Activated gamma-delta T cell treated with anti-CD3 and anti-CD28 coated beads, Interleukin-2, amount 50 U/mL, for 16 hours (primary cell): ENCODE data around the gene LIG1.
"Not testable (repeated sequence)": the region's sequence is repeated elsewhere in the genome, so short reads cannot be mapped to it uniquely, and the experiment has no call there.

Experiments used
- DNase-seq: peaks from one replicate; pipeline ENCODE4 v3.0.0-alpha.2; 2020; ENCODE audit warnings: low read depth

The LIG1 gene

DNA sequence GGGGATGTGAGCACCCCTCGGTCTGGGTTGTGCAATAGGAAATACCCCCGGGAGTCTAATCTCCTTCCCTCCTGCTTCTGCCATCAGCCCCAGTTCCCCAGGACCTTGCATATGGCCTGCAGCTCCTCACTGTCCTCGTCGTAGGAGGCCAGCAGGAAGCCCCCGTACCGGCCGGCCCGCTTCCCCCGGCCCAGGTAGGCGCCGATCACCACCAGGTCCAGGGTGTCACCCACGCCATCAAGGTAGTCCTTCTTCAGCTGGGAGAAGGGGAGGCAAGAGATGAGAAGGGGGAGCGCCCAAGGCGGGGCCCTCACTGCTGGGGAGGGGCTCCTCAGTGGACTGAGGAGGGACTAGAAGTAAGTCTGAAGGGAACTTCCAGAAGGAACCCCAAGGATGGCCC is 49.1 kb downstream of the LIG1 start:
- DNase-seq = no peak

DNA sequence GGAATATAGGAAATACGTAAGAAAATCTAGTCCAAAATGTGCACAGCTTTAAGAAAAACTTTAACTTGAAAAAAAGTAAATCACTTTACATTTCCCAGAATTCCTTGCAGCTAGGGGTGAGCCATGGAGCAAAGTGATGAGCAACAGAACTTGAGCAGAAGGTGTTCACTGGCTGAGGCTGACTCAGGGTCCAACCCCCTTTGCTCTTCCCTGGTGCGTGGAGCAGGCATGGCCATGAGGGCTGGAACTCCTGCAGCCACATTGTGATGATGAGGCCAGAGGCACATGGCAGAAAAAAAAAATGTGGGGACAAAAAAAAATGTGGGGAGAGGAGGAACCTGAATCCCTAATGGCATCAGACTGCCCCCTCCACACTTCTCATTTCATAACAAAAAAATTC is 49.6 kb downstream of the LIG1 start:
- DNase-seq = no peak

- no peak for DNase-seq
Observed at GRCh38 chr19:48118131-48118517, 52.0 kb downstream of the LIG1 start.

- DNase-seq = no peak
Observed at GRCh38 chr19:48117515-48118130, 52.5 kb downstream of the LIG1 start.

GRCh38 chr19:48113190-48113917 is 56.8 kb downstream of the LIG1 start:
- no peak for DNase-seq

- no peak for DNase-seq
Observed at GRCh38 chr19:48111280-48111679, 58.9 kb downstream of the LIG1 start.

- DNase-seq = peak; percentile 68
Observed at GRCh38 chr19:48110350-48110966, 59.7 kb downstream of the LIG1 start, which contains the start of gene PLA2G4C. Gene PLA2G4C (minus strand): TSS chr19:48110817. CDS start chr19:48106529, 4,288 bp downstream.

DNA sequence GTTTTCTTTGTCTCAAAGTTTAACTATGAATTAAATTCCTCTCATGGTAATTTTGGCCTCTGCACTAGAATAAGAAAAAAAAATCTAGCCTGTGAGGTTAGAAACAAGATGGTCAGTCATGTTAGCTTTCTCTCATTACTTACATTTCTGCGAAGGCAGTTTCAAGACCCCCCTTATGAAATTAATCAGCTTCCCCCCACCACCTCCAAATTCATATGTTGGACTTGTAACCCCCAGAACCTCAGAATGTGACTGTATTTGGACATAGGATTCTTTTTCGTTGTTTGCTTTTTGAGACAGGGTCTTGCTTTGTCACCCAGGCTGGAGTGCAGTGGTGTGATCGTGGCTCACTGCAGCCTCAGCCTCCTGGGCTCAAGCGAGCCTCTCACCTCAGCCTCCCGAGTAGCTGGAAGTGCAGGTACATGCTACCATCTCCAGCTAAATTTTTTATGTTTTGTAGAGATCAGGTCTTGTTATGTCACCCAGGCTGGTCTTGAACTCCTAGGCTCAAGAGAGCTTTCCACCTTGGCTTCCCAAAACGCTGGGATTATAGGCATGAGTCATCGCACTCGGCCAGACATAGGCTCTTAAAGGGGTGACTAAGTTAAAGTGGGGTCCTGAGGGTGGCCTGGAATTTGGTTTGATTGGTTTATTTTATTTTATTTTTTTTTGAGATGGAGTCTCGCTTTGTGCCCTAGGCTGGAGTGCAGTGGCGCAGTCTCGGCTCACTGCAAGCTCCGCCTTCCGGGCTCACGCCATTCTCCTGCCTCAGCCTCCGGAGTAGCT is 61.0 kb downstream of the LIG1 start:
- no peak for DNase-seq

DNA sequence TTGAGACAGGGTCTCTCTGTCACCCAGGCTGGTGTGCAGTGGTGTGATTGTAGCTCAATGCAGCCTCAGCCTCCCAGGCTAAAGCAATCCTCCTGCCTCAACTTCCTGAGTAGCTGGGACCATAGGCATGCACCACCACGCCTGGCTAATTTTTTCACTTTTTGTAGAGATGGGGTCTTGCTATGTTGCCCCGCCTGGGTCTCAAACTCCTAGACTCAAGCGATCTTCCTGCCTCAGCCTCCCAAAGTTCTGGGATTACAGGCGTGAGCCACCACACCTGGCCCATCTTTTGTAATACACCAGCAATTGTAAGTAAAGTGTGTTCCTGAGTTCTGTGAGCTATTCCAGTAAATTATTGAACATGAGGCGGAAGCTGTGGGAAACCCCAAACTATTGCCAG is 66.2 kb downstream of the LIG1 start:
- DNase-seq = no peak

DNA sequence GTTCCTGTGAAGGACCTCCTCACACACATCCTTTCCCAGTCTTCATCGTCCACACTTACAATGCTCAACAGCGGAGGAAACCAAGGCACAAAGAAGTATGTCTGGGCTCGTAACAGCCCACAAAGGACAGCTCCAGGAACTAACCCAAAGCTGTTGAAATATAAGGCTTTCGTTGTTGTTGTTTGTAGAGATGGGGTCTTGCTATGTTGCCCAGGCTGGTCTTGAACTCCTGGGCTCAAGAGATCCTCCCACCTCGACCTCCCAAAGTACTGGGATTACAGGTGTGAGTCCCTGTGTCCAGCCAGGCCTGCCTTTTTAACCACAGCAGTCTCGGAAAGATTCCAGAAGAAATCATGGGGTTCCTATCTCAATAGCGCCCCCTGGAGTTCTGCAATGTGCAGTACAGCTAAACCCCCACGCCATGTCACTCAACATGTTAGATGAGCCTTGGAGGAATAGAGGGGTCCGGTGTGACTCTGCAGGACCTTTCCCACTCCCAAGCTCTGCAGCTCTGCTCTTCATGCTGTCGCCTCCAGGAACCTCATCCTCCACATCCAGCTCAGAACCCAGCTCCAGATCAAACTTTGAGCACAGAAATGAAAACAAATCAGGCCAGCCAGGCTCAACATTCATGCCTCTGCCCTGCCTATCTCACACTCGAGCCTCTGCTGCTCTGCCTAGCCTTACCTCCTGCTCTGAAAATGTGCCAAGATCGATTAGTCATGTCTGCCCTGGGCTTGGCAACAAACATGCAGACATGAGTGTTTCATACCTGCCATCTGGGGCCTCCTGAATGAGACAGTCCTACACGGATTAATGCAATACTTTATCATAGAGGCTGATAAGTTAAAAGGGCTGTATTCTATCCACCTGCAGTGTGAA is 67.0 kb downstream of the LIG1 start:
- no peak for DNase-seq

GRCh38 chr19:48095612-48096175 is 74.5 kb downstream of the LIG1 start:
- DNase-seq = no peak

DNA sequence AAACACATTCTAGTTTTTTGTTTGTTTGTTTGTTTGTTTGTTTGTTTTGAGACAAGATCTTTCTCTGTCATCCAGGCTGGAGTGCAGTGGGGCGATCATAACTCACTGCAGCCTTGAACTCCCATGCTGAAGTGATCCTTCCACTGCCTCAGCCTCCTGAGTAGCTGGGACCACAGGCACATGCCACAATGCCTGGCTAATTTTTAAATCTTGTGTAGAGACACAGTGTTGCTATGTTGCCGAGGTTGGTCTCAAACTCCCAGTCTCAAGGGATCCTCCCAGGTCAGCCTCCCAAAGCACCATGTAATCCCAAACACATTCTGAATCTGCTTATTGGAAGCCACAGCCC is 75.3 kb downstream of the LIG1 start:
- DNase-seq = no peak

DNA sequence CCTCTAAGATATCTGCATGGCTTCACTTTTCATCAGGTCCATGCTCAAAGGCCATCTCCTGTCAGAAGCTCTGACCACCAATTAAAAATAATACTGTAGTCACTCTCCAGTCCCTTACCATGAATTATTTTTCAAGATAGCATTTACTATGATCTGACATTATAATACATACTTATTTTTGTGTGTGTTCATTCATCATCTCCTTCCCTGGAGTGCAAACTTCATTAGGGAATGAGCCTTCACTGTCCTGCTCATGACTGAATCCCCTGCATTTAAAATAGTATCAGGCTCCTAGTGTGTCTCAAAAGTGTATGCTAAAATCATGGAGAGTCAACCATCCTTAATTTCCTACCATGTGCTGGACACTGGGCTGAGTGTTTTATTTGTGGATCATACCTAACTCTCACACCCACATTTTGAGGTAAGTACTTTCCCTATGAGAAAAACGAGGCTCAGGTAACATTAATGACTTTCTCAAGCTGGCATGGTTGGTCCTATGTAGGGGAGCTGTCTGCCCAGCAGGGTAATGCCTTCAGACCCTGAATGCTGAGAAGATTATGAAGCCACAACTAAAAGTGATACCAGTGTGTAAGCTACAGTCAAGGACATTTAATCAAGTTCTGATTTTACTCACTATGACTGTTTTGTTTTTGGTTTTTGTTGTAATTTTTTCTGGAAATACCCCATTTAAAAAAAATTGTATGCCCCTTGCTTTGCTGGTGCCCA is 75.9 kb downstream of the LIG1 start:
- DNase-seq = no peak

DNA sequence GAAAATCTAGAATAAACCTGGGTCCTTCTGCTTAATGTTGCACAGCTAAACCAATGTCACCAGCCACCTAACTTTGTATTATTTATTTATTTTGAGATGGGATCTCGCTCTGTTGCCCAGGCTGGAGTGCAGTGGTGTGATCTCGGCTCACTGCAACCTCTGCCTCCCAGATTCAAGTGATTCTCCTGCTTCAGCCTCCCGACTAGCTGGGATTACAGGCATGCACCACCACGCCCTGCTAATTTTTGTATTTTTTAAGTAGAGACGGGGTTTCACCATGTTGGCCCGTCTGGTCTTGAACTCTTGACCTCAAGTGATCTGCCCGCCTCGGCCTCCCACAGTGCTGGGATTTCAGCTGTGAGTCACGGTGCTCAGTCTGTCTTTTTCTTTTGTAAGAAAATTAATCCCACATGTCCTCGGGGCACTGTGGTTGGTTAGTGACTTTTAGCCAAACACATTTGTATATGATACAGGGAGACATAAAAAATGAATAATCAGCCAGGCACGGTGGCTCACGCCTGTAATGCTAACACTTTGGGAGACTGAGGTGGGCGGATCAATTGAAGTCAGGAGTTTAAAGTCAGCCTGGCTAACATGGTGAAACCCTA is 78.9 kb downstream of the LIG1 start:
- not testable (repeated sequence) for DNase-seq

- DNase-seq = no peak
Observed at GRCh38 chr19:48090281-48090802, 79.8 kb downstream of the LIG1 start.

GRCh38 chr19:48088991-48089390 is 81.2 kb downstream of the LIG1 start:
- DNase-seq = not testable (repeated sequence)

- no peak for DNase-seq
Observed at GRCh38 chr19:48085904-48086864, 84.0 kb downstream of the LIG1 start.

DNA sequence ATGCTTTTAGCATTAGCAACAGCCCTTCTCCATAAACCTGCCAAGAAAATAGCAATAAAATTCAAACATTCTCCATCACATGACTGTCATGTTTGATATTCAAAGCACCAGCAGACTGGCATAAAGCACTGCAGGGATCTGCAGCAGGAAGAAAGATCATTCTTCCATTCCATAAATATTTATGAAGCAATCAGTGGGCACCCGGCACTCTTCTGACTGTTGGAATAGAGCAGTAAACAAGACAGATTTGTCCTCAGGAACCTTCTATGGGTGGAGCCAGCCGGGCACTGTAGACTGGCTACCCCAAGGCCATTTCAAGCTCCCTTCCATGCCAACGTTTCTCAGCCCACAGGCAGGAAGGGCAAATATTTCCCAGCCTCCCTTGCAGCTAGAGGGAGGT is 85.1 kb downstream of the LIG1 start:
- DNase-seq = no peak

- no peak for DNase-seq
Observed at GRCh38 chr19:48081106-48081505, 89.0 kb downstream of the LIG1 start.
